ENCODE results near the gene SASH1. TPM values are rescaled to one million over a fixed set of nuclear protein-coding genes. Genes with fewer than 3 reads are reported as not detected.

SASH1 gene
- polyA plus RNA-seq, 1 donor from 2014 or later = 7.0 TPM

GRCh38 chr6:148516217-148516616 lies 173.6 kb downstream of the SASH1 start:
- Histone ChIP-seq H2AFZ (ENCODE audit: low read depth, low read length) (no peak overlapping the region), H3K9me2 (ENCODE audit: insufficient read depth, low read length) (no peaks in the 10 kb centered on the region), H3K9ac (ENCODE audit: low read length) (no peak overlapping the region), H3K4me3 (ENCODE audit: low read length) (no peak overlapping the region), H3K79me2 (replicated peaks; ENCODE audit: insufficient read depth, low read length) (no peaks in the 10 kb centered on the region), H3K9me3 (ENCODE audit: low read length) (peaks cover 5% of the 10 kb centered on the region), H3F3A (ENCODE audit: insufficient read depth, low read length, poor library complexity, severe bottlenecking) (no peaks in the 10 kb centered on the region), H3K36me3 (ENCODE audit: insufficient read depth, low read length) (no peaks in the 10 kb centered on the region), H3K27me3 (ENCODE audit: insufficient read depth, low read depth, low read length) (no peaks in the 10 kb centered on the region), H3K27ac (ENCODE audit: low read length) (no peak overlapping the region), H4K20me1 (ENCODE audit: insufficient read depth) (no peaks in the 10 kb centered on the region), H3K4me2 (ENCODE audit: low read length) (no peak overlapping the region)
- no peak for TF ChIP-seq SMC3 (conservative IDR thresholded peaks at IDR 0.05; ENCODE audit: poor library complexity)
- no peak for TF ChIP-seq EP300 (conservative IDR thresholded peaks at IDR 0.05; ENCODE audit: poor library complexity, severe bottlenecking)
- TF ChIP-seq MXI1 (conservative IDR thresholded peaks at IDR 0.05; ENCODE audit: poor library complexity, severe bottlenecking) = no peak
- no peak for TF ChIP-seq REST (IDR thresholded peaks at IDR 0.05; ENCODE audit: borderline replicate concordance)
- no peak for TF ChIP-seq EZH2 (IDR thresholded peaks at IDR 0.05; ENCODE audit: borderline replicate concordance, insufficient read depth, low read length, poor library complexity, severe bottlenecking)

- no peak overlapping the region for H3K4me2 ChIP-seq (ENCODE audit: low read length)
- no peak overlapping the region for H3K9ac ChIP-seq (ENCODE audit: low read length)
Observed at GRCh38 chr6:148516617-148517016, 174.0 kb downstream of the SASH1 start.

GRCh38 chr6:148517470-148517869 lies 174.8 kb downstream of the SASH1 start:
- H3F3A ChIP-seq (ENCODE audit: insufficient read depth, low read length, poor library complexity, severe bottlenecking) = no peaks in the 10 kb centered on the region
- no peak overlapping the region for H3K4me3 ChIP-seq (ENCODE audit: low read length)
- no peak for TF ChIP-seq CTCF (IDR thresholded peaks at IDR 0.05; ENCODE audit: poor library complexity, severe bottlenecking)
- TF ChIP-seq RAD21 (conservative IDR thresholded peaks at IDR 0.05) = no peak
- no peak for TF ChIP-seq REST (IDR thresholded peaks at IDR 0.05; ENCODE audit: borderline replicate concordance)
- no peak for TF ChIP-seq POLR2AphosphoS5 (IDR thresholded peaks at IDR 0.05)
- no peak for TF ChIP-seq EZH2 (IDR thresholded peaks at IDR 0.05; ENCODE audit: borderline replicate concordance, insufficient read depth, low read length, poor library complexity, severe bottlenecking)
- no peak for TF ChIP-seq EP300 (conservative IDR thresholded peaks at IDR 0.05; ENCODE audit: poor library complexity, severe bottlenecking)
- TF ChIP-seq MXI1 (conservative IDR thresholded peaks at IDR 0.05; ENCODE audit: poor library complexity, severe bottlenecking) = no peak
- no peak for TF ChIP-seq SMC3 (conservative IDR thresholded peaks at IDR 0.05; ENCODE audit: poor library complexity)
- no peak for TF ChIP-seq TAF1 (IDR thresholded peaks at IDR 0.05; ENCODE audit: low read depth)
- no peaks in the 10 kb centered on the region for H3K79me2 ChIP-seq (replicated peaks; ENCODE audit: insufficient read depth, low read length)
- no peaks in the 10 kb centered on the region for H4K20me1 ChIP-seq (ENCODE audit: insufficient read depth)
- no peak overlapping the region for H3K27ac ChIP-seq (ENCODE audit: low read length)
- H2AFZ ChIP-seq (ENCODE audit: low read depth, low read length) = no peak overlapping the region
- H3K9me2 ChIP-seq (ENCODE audit: insufficient read depth, low read length) = no peaks in the 10 kb centered on the region
- H3K9ac ChIP-seq (ENCODE audit: low read length) = no peak overlapping the region
- H3K4me2 ChIP-seq (ENCODE audit: low read length) = no peak overlapping the region
- no peaks in the 10 kb centered on the region for H3K36me3 ChIP-seq (ENCODE audit: insufficient read depth, low read length)
- H3K27me3 ChIP-seq (ENCODE audit: insufficient read depth, low read depth, low read length) = no peaks in the 10 kb centered on the region
- H3K9me3 ChIP-seq (ENCODE audit: low read length) = peaks cover 5% of the 10 kb centered on the region

More at GRCh38 chr6:148516617-148517016, 174.0 kb downstream of the SASH1 start:
- TF ChIP-seq EZH2 (IDR thresholded peaks at IDR 0.05; ENCODE audit: borderline replicate concordance, insufficient read depth, low read length, poor library complexity, severe bottlenecking) (no peak), EP300 (conservative IDR thresholded peaks at IDR 0.05; ENCODE audit: poor library complexity, severe bottlenecking) (no peak), TAF1 (IDR thresholded peaks at IDR 0.05; ENCODE audit: low read depth) (no peak), RAD21 (conservative IDR thresholded peaks at IDR 0.05) (no peak)
- Histone ChIP-seq H3K9me2 (ENCODE audit: insufficient read depth, low read length) (no peaks in the 10 kb centered on the region), H3K27me3 (ENCODE audit: insufficient read depth, low read depth, low read length) (no peaks in the 10 kb centered on the region), H3K27ac (ENCODE audit: low read length) (no peak overlapping the region), H3K9me3 (ENCODE audit: low read length) (peaks cover 5% of the 10 kb centered on the region), H3K4me3 (ENCODE audit: low read length) (no peak overlapping the region), H3K79me2 (replicated peaks; ENCODE audit: insufficient read depth, low read length) (no peaks in the 10 kb centered on the region), H3F3A (ENCODE audit: insufficient read depth, low read length, poor library complexity, severe bottlenecking) (no peaks in the 10 kb centered on the region), H2AFZ (ENCODE audit: low read depth, low read length) (no peak overlapping the region), H4K20me1 (ENCODE audit: insufficient read depth) (no peaks in the 10 kb centered on the region), H3K36me3 (ENCODE audit: insufficient read depth, low read length) (no peaks in the 10 kb centered on the region)

Data from neural cell (in vitro differentiated cells).